Kasumi-1 (cell line): ENCODE measurements around the gene ASAP3.

Experiments
- DNase-seq, 2 experiments: peaks; one replicate each; lab custom pipeline; 2025; lab: John Stamatoyannopoulos, UW

ASAP3 gene

DNA sequence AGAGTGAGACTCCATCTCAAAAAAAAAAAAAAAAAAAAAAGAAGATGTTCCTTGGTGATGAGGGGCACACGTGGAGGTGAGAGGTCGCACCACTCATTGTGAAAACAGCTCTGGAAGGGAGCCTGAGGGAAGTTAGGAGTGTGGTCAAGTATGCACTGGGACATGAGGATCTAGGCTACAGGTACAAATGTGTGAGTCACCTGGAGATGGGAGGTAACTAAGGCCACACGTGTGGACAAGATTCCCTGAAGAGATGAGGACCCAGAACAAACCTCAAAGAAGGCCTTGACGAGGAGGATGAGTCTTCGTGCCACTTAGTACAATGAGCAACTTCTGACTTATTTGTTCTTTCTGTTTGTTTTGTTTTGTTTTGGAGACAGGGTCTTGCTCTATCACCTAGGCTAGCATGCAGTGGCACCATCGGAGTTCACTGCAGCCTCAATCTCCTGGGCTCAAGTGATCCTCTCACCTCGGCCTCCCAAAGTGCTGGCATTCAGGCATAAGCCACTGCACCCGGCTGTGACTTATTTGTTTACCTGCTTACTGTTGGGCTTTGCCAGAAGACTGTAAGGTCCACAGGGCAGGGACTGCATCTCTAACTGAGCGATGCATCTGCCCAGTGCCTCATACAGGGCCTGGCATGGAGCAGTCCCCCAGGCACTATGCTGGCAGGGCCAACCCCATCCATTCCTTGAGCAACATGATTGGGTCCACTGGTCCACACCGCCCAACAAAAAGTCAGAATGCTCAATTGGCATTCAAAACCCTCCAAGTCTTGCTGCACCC lies 6.4 kb downstream of the ASAP3 start:
- no peak for DNase-seq

- DNase-seq: no peak
These were observed 8.3 kb downstream of the ASAP3 start for GRCh38 chr1:23475641-23476040.

GRCh38 chr1:23475134-23475628 lies 8.8 kb downstream of the ASAP3 start:
- DNase-seq: no peak

- no peak for DNase-seq
These were observed 10.8 kb downstream of the ASAP3 start for GRCh38 chr1:23473037-23473800.

DNA sequence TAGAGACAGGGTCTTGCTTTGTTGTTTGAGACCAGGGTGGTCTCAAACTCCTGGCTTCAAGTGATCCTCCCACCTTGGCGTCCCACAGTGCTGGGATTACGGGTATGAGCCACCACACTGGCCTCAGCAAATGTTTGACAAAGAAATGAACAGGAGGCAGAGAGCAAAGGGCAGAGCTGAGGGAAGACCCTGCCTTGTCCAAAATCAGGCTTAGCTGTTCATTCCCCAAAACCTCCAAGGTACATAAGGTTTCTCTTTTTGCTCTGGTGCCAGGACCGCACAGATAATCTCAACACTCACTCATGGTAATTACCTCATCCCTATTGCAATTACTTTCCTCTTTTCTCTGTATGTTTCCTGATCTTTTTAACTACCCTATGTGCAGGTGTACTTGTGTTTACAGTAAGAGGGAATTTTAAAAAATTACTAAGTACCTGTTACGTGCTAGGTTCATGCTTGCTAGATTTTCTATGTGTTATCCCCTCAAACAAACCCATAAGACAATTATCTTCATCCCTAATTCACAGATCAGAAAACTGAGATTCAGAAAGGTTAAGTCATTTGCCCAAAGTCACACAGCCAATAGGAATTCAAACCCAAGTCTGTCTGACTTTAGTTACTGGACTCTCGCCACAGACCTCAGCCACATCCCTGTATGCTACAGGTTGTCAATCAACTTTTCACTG lies 11.5 kb downstream of the ASAP3 start:
- DNase-seq: no peak

GRCh38 chr1:23471473-23472075 lies 12.4 kb downstream of the ASAP3 start:
- no peak for DNase-seq

- no peak for DNase-seq
These were observed 13.5 kb downstream of the ASAP3 start for GRCh38 chr1:23470282-23471070.

DNA sequence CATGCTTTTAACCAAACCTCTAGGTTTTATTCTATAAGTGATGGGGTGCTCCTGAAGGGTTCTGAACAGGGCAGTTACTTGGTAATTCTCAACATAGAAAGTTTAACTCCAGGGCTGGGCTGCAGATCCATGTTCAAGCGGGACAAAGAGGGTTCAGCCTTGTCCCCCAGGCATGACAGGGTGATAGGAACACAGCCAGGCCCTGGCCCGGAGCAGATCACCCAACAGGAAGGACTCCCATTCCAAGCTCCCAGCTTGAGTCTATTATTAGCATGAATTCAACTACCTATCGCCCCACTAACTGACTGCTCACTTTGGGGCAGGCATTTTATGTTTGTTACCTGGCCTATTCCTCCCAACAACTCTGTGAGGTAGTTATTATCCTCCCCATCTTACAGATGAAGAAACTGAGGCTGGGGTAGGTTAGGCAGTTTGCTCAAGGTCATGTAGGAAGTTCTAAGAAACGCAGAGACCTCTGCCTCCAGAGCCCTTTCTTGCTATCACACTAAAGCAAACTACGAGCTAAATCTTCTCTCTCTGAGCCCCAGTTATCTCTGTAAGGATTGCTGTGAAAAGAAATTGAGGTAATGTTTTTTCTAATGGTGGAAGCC lies 14.5 kb downstream of the ASAP3 start:
- DNase-seq: no peak

GRCh38 chr1:23466423-23466989 lies 17.5 kb downstream of the ASAP3 start:
- DNase-seq: no peak

DNA sequence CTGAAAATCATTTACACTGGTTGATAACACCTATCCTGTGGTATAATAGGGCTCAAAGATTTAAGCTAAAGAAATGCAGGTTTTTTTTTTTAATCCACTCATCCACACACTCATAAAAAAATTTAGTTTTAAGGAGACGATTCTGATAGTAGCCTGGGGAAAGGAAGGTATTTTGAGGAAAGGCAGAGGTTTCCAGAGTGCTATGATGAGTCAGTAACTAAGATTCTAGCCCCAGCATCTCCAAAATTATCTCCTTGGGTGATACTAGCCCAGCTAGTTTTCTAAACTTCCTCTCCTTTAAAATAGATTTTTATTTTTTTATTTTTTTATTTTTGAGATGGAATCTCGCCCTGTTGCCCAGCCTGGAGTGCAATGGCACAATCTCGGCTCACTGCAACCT lies 20.7 kb downstream of the ASAP3 start:
- no peak for DNase-seq

DNA sequence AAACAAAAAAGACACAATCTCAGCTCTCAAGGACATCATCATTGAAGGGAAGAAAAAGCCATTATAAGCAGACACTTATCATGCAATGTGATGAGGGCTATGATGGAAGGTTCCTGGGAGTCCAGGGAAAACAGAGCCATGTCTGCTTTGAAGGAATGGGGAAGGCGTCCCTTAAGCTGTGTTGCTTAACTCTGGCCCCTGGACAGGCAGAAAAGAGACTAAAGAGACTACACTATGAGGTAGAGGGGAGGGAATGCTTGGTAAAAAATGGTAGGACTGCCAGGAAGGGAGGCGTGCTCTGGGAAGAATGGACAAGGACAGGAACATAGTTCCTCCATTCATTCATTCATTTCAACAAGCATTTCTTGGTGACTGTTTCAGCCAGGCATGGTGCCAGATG lies 21.2 kb downstream of the ASAP3 start:
- no peak for DNase-seq

GRCh38 chr1:23461050-23461449 lies 22.9 kb downstream of the ASAP3 start:
- DNase-seq: no peak

DNA sequence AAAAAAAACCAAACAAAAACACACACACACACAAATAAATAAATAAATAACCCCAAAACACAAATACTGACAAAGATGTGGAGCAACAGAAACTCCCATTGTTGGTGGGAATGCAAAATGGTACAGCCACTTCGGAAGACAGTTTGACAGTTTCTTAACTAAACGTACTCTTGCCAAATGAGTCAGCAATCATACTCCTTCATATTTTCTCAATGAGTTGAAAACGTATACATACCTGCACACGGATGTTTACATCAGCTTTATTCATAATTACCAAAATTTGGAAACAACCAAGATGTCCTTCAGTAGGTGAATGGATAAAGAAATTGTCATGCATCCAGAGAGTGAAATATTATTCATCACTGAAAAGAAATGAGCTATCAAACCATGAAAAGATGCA lies 23.5 kb downstream of the ASAP3 start:
- DNase-seq: no peak

GRCh38 chr1:23459338-23459757 lies 24.6 kb downstream of the ASAP3 start:
- DNase-seq: no peak

GRCh38 chr1:23456226-23456625 lies 27.8 kb downstream of the ASAP3 start:
- no peak for DNase-seq

DNA sequence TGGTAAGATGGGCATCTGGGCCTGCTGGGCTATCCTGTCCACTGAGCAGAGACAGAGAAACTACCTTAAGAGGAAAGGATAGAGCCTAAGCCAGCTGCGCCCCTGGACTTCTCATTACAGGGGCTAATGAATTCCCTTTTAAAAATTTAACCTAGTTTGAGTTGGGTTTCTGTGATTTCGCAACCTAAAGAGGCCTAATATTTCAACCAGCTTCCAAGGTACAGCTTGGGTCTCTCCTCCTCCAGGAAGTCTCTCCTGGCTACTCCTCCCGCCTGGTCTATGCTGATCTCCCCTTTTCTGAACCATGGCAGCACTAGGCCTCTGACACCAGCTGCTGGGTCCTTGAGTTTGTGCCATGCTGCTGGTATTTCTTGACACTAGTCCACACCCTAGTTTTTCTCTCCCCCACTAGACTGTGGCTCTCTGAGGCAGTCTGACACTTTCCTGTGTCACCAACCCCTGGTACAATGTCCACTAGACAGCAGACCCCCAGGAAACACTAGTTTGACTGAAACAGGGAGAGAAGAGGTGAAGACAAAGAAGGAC lies 30.5 kb downstream of the ASAP3 start:
- DNase-seq: no peak

DNA sequence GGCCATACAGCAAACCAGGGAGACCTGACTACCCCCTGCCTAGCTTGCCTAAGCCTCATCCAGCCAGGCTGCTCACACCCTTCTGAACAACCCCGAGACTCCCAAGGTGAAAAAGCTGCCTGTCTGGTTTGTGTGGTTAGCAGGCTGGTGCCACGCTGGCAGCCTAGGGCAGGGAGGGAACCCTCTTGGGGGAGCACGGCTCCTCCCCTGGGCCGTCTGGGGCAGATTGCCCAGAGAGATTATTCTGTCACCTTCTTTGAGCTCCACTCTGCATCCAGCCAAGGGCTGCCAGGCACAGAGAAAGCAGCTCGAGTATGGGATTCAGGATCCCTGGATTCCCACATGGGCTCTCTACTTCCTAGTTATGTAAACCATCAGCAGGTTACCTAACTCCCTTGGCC lies 32.0 kb downstream of the ASAP3 start:
- no peak for DNase-seq

DNA sequence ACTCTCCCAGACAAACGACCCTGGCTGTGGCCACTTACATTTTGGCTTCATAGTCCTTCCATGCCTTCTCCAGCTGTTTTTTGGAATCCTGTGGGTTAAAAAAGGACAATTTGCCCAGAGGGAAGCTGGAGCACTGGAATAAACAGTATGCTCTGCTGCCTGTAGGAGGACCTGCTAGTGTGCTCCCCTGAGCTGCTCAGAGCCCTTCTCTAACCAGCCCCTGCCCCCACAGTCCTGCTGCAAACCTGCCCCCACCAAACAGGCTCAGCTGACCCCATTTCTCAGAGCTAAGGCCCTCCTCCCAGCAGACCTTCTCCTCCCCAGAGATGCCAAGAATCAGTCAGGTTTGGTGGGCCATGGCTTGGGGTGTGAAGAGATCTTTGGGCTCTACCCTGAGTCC lies 32.5 kb downstream of the ASAP3 start:
- DNase-seq: no peak

DNA sequence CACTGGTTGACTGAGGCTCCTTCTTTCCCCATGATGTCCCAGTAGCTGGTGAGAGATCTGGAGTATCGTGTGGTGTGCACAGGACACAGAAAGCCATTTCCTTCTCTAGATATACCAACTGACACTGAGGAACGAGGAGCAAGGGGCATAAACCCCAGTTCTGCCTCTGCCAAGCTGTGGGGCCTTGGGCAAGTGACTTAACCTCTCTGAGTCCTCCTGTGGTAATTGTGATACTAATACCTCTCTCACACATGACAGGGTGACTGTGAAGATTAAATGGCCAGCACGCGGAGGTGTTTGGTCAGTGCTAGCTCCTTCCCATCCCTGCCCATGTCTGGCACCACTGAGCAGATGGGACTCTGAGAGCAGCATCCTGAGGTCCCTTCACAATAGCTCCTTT lies 33.1 kb downstream of the ASAP3 start:
- DNase-seq: no peak

DNA sequence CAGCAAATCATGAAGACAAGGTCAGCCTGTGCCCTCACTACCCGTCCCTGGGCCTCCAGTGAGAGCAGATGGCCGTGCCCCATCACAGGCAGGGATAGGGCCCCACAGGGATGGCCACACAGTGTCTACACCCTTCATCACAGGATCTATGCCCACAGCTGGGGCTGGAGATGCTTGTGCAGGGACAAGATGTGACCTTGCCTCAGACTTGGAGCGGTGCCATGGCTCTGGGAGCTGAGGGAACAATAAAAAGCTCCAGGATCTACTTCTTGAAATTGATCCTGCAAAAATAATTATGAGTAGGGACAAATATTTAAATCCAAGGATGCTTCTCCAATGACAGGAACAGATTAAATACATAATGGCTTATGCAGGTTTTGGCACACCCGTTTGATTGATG lies 34.0 kb downstream of the ASAP3 start:
- DNase-seq: no peak
